Spleen (tissue), 11 donors: ENCODE measurements around the gene NTSR2. TPM values are rescaled to one million over a fixed set of nuclear protein-coding genes. Genes with fewer than 3 reads are reported as not detected.

Experiments
- DNase-seq: peaks from one replicate; pipeline ENCODE4 v3.0.0-alpha.2; 2020
- H3K27ac ChIP-seq, 8 donors: fragments of 200-600 bp; sonication (generic) in 7 of 8; 1 replicate in 4 of 8; 2 replicates in 4 of 8; pipeline versions ENCODE4 v1.5.0 to v1.8.0; 2016 to 2021; ENCODE audit warnings: inconsistent platforms in 4 of 8, mild to moderate bottlenecking in 4 of 8, moderate library complexity in 1 of 8
- H3K27me3 ChIP-seq, 7 donors: fragments of 200-600 bp; sonication (generic) in 6 of 7; replicated peaks in 1 of 7; 1 replicate in 4 of 7; 2 replicates in 3 of 7; pipeline versions ENCODE4 v1.5.0 to v1.8.0; 2016 to 2021; ENCODE audit warnings: inconsistent platforms in 3 of 7, mild to moderate bottlenecking in 1 of 7
- H3K36me3 ChIP-seq, 6 donors: fragments of 200-600 bp; sonication (generic) in 5 of 6; 1 replicate in 4 of 6; 2 replicates in 2 of 6; pipeline versions ENCODE4 v1.5.0 to v1.8.0; 2016 to 2021; ENCODE audit warnings: inconsistent platforms in 2 of 6
- H3K4me1 ChIP-seq, 6 donors: fragments of 200-600 bp; sonication (generic) in 5 of 6; 1 replicate in 3 of 6; 2 replicates in 3 of 6; pipeline versions ENCODE4 v1.5.0 to v1.8.0; 2016 to 2021; ENCODE audit warnings: inconsistent platforms in 3 of 6
- H3K4me3 ChIP-seq, 8 donors: fragments of 200-600 bp; sonication (generic) in 7 of 8; 1 replicate in 4 of 8; 2 replicates in 4 of 8; pipeline versions ENCODE4 v1.5.0 to v1.8.0; 2016 to 2021; ENCODE audit warnings: inconsistent platforms in 4 of 8, mild to moderate bottlenecking in 4 of 8, moderate library complexity in 2 of 8
- H3K9me3 ChIP-seq, 8 donors: fragments of 200-600 bp; sonication (generic) in 7 of 8; 1 replicate in 4 of 8; 2 replicates in 4 of 8; pipeline versions ENCODE4 v1.5.0 to v1.8.0; 2016 to 2021; ENCODE audit warnings: inconsistent platforms in 4 of 8
- CTCF ChIP-seq, 11 experiments: fragments of 200-600 bp in 7 of 11; fragments of 450-650 bp in 4 of 11; sonication (generic) in 4 of 11; IDR thresholded peaks in 8 of 11; conservative IDR thresholded peaks in 3 of 11; 1 replicate in 7 of 11; 2 replicates in 4 of 11; pipeline versions ENCODE4 v1.4.0 to v1.8.0; 2016 to 2021; ENCODE audit warnings: antibody characterized with exemption in 11 of 11, inconsistent platforms in 4 of 11, mild to moderate bottlenecking in 1 of 11
- POLR2A ChIP-seq, 3 donors: fragments of 450-650 bp; IDR thresholded peaks; one replicate each; pipeline ENCODE4 v1.5.1; 2017; ENCODE audit warnings: antibody characterized with exemption in 3 of 3, mild to moderate bottlenecking in 1 of 3
- POLR2AphosphoS5 ChIP-seq, 3 donors: sonication (generic); formaldehyde crosslinking; IDR thresholded peaks; one replicate each; pipeline ENCODE4 v1.5.1; 2017; ENCODE audit warnings: antibody characterized with exemption in 3 of 3
- WGBS, 5 donors: extraction: QIAGEN DNeasy Blood & Tissue Kit in 3 of 5; methylation state at CpG; one replicate each; pipeline versions ENCODE4 v1.1.5 to v1.1.7; 2013 to 2018; 5-methylcytosine and 5-hydroxymethylcytosine counted together
- intact Hi-C: fragments of 100-400 bp; cut with DNase I; formaldehyde crosslinking; loops from one replicate; pipeline ENCODE4 v1.15.0; 2023; ENCODE audit warnings: low total_unique reads
- polyA plus RNA-seq, 3 donors: library from polyadenylated mRNA; stranded (reverse); fragments of 200-250 nt; gene quantifications; one replicate each; pipeline ENCODE4 v1.2.1, GENCODE V29; 2013
- total RNA-seq, 7 donors: library from RNA; depleted of rRNA in 3 of 7; stranded (reverse); fragments of >200 nt in 3 of 7; fragmentation: NEBNext Ultra II Directional in 4 of 7; extraction: Animal tissue kit (Norgen Biotek cat#: 25700) in 4 of 7; gene quantifications; one replicate each; pipeline versions ENCODE4 v1.1.0 to v1.2.1, GENCODE V29; 2016 to 2021
- donor health status: healthy with polysubstance abuse.
- donor health status: DM: no; HTN: no; CAD: no; lungs with moderate emphysema.
- donor health status: DM: no; HTN: no; CAD: no.
- donor health status: Bipolar disorder and iron deficiency.
- donor health status: healthy.
- donor health status: DM: no; HTN: no; CAD: no.
- donor health status: DM: yes; HTN: yes; CAD: no.

The NTSR2 gene
- total and polyA plus RNA-seq, 10 donors = not detected

GRCh38 chr2:11695576-11695975, 25.6 kb upstream of the NTSR2 start:
- no peak for DNase-seq
- H3K9me3 ChIP-seq = no peaks in the 10 kb centered on the region
- TF ChIP-seq POLR2A (IDR thresholded peaks at IDR 0.05) (no peak), CTCF (IDR thresholded peaks at IDR 0.05 in 8 of 11, conservative IDR thresholded peaks at IDR 0.05 in 3 of 11) (no peak), POLR2AphosphoS5 (IDR thresholded peaks at IDR 0.05) (no peak)
- H3K4me1 ChIP-seq = peaks cover 0 to 29% (median 8%) of the 10 kb centered on the region in 6 donors
- H3K27ac ChIP-seq = no peak overlapping the region
- H3K27me3 ChIP-seq = peaks cover 0 to 12% (median 0%) of the 10 kb centered on the region in 7 donors
- no peaks in the 10 kb centered on the region for H3K36me3 ChIP-seq
- no peak overlapping the region for H3K4me3 ChIP-seq
- 64 to 79% (median 73%) methylated on average over 2 of the region's 2 CpGs for WGBS, 5 donors
- intact Hi-C loops = no loop called here

- intact Hi-C loops = loop anchor here (2.0 kb wide), 1 partner anchor 86 kb away; no protein-coding TSS in a partner anchor
- Histone ChIP-seq H3K4me1 (peaks cover 0 to 38% (median 17%) of the 10 kb centered on the region in 6 donors), H3K27ac (no peak overlapping the region), H3K9me3 (no peaks in the 10 kb centered on the region), H3K27me3 (peaks cover 0 to 12% (median 0%) of the 10 kb centered on the region in 7 donors), H3K36me3 (no peaks in the 10 kb centered on the region), H3K4me3 (no peak overlapping the region)
- TF ChIP-seq POLR2A (IDR thresholded peaks at IDR 0.05) (no peak), POLR2AphosphoS5 (IDR thresholded peaks at IDR 0.05) (no peak), CTCF (IDR thresholded peaks at IDR 0.05 in 8 of 11, conservative IDR thresholded peaks at IDR 0.05 in 3 of 11) (peak; percentile 45 to 84 (median 77))
- DNase-seq = peak; percentile 34
- 26 to 36% (median 28%) methylated on average over 9 of the region's 9 CpGs for WGBS, 5 donors
Measured at GRCh38 chr2:11692966-11693521, 23.0 kb upstream of the NTSR2 start.

GRCh38 chr2:11691076-11691660, 21.2 kb upstream of the NTSR2 start:
- Histone ChIP-seq H3K36me3 (no peaks in the 10 kb centered on the region), H3K27me3 (peaks cover 0 to 5% (median 0%) of the 10 kb centered on the region in 7 donors), H3K27ac (no peak overlapping the region), H3K4me3 (no peak overlapping the region), H3K9me3 (no peaks in the 10 kb centered on the region), H3K4me1 (peaks cover 0 to 28% (median 16%) of the 10 kb centered on the region in 6 donors)
- intact Hi-C loops = no loop called here
- TF ChIP-seq CTCF (IDR thresholded peaks at IDR 0.05 in 8 of 11, conservative IDR thresholded peaks at IDR 0.05 in 3 of 11) = no peak
- TF ChIP-seq POLR2AphosphoS5 (IDR thresholded peaks at IDR 0.05) = no peak
- no peak for TF ChIP-seq POLR2A (IDR thresholded peaks at IDR 0.05)
- WGBS, 5 donors = 61 to 78% (median 66%) methylated on average over 5 of the region's 5 CpGs
- peak; percentile 15 for DNase-seq
